ENCODE results near the gene ZNF213.

Gene ZNF213

GRCh38 chr16:3129137-3130131 is 5.4 kb upstream of the ZNF213 start:
- peak; percentile 82 for DNase-seq

DNA sequence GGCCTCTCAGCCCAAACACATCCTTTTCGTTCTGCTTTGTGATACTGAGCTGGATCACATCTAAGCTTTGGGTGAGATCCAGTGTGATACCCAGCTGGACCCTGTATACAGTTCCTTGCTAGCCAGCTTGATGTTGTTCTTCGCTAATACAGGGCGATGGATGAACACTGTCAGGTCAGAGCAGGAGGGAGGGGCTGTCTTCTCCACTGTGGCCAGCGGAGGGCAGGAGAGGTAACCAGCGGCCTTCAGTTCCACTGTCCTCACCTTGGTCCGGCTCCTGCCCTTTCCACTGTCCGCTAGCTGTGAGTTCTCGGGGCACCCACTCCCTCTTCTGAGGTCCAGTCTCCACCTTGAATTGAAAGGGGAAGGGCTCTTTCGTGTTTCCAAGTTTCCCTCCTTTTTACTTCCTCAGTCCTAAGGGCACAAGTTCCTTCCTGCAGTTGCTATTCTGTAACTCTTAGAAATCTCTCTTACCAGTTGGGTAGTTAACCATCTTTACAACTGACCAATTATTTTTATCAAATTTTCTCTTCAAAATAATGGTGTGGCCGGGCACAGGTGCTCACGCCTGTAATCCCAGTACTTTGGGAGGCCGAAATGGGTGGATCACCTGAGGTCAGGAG is 3.0 kb upstream of the ZNF213 start:
- peak; percentile 23 for DNase-seq

GRCh38 chr16:3133844-3134243 is 985 bp upstream of the ZNF213 start:
- no peak for DNase-seq

GRCh38 chr16:3135126-3135715 is 392 bp downstream of the ZNF213 start:
- no peak for DNase-seq

GRCh38 chr16:3137267-3137666 is 2.4 kb downstream of the ZNF213 start:
- no peak for DNase-seq

- DNase-seq, result no peak
Measured at GRCh38 chr16:3138342-3138741, 3.5 kb downstream of the ZNF213 start.

DNA sequence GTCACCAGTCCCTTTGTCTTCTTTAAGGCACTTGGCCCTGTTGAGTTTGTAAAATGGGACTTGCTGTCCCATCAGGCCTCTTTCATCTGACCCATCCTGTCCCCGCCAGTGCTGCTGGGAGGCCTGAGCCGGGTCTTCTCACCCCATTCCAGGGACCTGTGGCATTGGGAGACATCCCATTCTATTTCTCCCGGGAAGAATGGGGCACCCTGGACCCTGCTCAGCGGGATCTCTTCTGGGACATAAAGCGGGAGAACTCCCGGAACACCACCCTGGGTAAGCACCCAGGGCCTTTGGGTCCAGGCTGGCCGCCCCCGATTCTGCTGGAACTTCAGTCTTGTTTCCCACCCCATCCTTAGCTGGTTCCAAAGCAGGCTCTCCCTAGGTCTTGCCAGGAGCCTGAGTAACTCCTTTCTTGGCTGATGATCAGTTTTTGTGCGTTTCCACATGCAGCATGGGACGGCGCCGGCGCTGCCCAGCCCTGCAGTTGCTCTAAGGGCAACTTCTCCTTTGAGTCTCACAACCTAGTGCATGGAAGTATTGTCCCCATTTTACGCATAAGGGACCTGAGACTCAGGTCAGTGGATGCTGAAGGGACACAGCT is 4.1 kb downstream of the ZNF213 start:
- DNase-seq, result no peak

GRCh38 chr16:3139561-3139960 is 4.7 kb downstream of the ZNF213 start:
- peak; percentile 53 for DNase-seq

GRCh38 chr16:3140603-3141427 is 6.0 kb downstream of the ZNF213 start:
- no peak for DNase-seq

DNA sequence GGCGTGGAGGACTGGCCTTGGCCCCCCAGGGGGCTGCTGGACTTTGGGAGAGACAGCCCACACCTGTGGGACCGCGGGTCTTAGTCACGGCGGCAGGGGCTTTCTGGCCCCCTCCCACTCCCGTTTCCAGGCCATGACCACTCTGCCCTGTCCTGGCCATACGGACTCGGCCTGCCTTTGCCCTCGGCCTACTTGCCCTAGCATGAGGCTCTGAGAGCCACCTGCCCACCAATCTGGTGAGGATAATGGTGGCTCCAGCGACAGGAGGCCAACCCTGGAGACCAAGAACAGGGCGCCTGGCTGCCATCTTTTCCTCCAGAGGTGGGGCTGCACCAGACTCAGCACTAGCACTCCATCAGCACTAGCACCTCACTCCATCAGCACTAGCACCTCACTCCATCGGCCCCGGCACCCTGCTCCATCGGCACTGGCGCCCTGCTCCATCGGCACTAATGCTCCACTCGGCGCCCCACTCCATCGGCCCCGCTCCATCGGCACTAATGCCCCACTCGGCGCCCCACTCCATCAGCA is 7.0 kb downstream of the ZNF213 start:
- no peak for DNase-seq

DNA sequence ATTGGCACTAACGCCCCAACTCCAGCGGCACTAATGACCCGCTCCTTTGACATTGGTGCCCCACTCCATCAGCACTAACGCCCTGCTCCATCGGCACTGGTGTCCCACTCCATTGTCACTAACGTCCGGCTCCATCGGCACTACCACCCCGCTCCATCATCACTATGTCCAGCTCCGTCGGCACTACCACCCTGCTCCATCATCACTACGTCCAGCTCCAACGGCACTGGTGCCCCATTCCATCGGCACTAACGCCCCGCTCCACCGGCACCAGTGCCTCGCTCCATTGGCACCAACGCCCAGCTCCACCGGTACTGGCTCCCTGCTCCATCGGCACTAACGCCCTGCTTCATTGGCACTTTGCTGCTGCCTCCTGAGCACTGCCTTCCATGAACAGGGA is 7.5 kb downstream of the ZNF213 start:
- no peak for DNase-seq

DNA sequence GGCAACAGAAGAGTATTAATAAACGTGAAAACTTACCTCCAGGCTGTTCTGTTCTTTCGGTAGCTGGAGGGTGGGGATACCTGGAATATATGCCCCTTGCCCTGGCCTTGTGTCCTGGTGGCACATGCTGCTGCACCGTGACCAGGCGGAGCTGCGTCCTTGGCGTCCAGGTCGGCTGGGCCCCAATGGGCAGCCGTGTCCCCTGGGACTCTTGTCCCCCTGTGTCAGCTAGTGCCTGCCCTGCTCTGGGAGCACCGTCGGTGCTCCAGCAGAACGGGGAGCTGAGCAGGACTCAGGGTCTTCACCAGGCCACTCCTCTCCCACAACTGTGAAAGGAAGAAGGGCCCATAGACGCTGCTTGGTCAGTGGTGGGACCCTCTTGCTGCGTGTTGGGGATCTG is 7.9 kb downstream of the ZNF213 start:
- no peak for DNase-seq

DNA sequence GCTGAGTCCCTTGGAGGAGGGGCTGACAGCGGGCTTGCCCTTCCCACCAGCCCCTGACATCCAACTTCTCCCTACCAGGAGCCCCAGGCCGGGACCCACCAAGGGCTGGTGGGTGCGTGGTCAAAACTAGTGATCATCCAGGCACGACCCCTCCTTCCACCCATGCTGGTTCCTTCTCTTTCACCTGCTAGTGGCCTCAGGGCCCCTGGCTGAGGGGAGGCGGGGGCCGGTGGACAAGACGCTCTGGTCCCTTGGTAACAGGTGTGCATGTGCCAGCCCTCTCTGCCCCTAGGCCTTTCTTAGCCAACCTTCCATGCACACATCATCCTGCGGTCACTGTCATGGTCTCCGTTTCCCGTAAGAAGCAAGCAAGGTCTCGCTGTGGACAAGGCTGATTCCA is 8.4 kb downstream of the ZNF213 start:
- DNase-seq, result no peak

- no peak for DNase-seq
Measured at GRCh38 chr16:3143598-3144320, 8.9 kb downstream of the ZNF213 start.

DNA sequence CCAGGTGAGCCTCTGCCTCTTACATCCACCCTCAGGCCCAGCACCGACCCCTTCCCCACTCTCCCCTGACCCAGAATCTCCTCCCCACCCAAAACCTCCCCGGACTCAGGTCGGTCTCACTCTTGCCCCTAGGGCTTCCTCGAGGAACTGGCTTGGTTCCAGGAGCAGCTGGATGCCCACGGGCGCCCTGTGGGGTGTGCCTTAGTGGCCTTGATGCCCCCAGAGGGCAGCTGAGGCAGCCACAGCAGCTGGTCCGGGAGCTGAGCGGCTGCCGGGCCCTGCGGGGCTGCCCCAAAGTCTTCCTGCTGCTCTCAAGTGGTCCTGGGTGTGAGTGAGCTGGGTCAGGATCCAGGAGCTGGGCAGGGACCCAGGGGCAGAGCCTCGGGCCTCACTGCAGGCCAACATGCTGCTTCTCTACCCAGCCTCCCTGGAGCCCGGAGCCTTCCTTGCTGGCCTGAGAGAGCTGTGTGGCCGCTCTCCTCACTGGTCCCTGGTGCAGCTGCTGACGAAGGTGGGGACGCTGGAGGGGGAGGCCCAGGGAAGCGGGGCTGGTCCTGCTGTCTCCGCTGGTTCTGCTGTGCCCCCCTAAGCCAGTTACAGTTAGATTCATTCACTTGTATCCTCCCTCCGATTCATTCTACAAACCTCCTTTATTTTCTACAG is 9.6 kb downstream of the ZNF213 start:
- DNase-seq, result no peak

DNA sequence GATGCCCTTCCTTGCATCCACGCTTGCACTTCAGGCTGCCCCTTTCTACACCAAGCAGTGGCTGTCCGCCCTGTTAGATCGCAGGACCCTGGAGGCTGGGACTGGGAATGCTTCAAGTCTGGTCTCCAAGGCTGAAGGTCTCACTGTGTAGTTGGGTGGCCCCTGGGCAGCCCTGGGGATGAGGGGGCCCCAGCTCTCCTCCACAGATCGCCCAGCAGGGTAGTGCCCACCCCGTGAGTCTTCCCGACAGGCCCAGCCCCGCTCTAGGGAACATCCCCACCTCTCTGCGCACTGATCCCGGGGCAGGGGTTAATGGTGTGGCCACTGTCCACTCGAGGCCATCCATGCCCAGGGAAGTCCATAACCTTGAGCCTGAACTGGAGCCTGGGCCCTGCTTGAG is 10.3 kb downstream of the ZNF213 start:
- DNase-seq, result no peak

DNA sequence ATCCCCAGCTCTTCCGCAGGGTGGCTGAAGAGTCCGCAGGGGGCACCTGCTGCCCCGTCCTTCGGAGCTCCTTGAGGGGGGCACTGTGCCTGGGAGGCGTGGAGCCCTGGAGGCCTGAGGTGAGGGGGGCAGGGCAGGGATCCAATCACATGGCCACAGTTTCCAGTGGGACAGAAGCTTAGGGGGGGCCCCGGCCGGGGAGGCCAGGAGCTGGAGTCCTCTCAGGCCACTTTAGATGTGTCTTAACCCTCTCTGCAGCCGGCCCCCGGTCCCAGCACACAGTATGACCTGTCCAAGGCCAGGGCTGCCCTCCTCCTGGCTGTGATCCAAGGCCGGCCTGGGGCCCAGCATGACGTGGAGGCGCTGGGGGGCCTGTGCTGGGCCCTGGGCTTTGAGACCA is 10.8 kb downstream of the ZNF213 start:
- DNase-seq, result no peak

- no peak for DNase-seq
Measured at GRCh38 chr16:3147046-3147756, 12.4 kb downstream of the ZNF213 start.

DNA sequence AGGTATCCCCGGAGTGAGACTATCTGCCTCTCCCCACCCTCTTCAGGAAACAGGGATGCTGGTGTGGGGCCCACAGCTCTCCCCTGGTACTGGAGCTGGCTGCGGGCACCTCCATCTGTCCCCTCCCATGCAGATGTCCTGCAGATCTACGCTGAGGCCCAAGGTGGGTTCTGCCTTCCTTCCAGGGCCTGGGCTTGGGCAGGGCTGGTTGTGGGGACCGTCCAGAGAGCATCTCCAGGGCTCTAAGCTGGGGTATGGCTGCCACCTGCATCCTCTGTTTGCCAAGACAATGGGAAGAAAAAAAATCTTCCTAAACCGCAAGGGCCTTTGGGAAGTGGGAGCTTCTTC is 12.9 kb downstream of the ZNF213 start:
- no peak for DNase-seq

Measured in fibroblast of skin of back (primary cell).